Tibial nerve (tissue), 4 donors: Measurements from ENCODE around the gene CGN. TPM values are rescaled to one million over a fixed set of nuclear protein-coding genes. Genes with fewer than 3 reads are reported as not detected.

Source experiments
- DNase-seq, 2 donors: peaks; one replicate each; pipeline ENCODE4 v3.0.0-alpha.2; 2019; ENCODE audit warnings: low spot score in 2 of 2
- H3K27ac ChIP-seq, 4 donors: fragments of 200-600 bp; sonication (generic) in 3 of 4; one replicate each; pipeline ENCODE4 v1.5.1; 2017 to 2019; ENCODE audit warnings: mild to moderate bottlenecking in 1 of 4
- H3K27me3 ChIP-seq, 2 donors: fragments of 200-600 bp; sonication (generic) in 1 of 2; one replicate each; pipeline versions ENCODE4 v1.5.1 to v1.6.0; 2017 to 2019
- H3K36me3 ChIP-seq, 3 donors: fragments of 200-600 bp; sonication (generic); one replicate each; pipeline ENCODE4 v1.5.1; 2018 to 2019
- H3K4me1 ChIP-seq, 4 donors: fragments of 200-600 bp; sonication (generic) in 3 of 4; one replicate each; pipeline ENCODE4 v1.5.1; 2017 to 2019
- H3K4me3 ChIP-seq, 4 donors: fragments of 200-600 bp; sonication (generic) in 3 of 4; one replicate each; pipeline ENCODE4 v1.5.1; 2017 to 2019; ENCODE audit warnings: mild to moderate bottlenecking in 1 of 4, moderate library complexity in 1 of 4
- H3K9me3 ChIP-seq, 4 donors: fragments of 200-600 bp; sonication (generic) in 3 of 4; one replicate each; pipeline ENCODE4 v1.5.1; 2017 to 2019
- CTCF ChIP-seq, 5 experiments: fragments of 200-600 bp in 3 of 5; fragments of 450-650 bp in 2 of 5; sonication (generic) in 3 of 5; IDR thresholded peaks; one replicate each; pipeline ENCODE4 v1.5.1; 2016 to 2019; ENCODE audit warnings: antibody characterized with exemption in 5 of 5, mild to moderate bottlenecking in 3 of 5, moderate library complexity in 2 of 5
- EP300 ChIP-seq, 2 donors: sonication (generic); formaldehyde crosslinking; IDR thresholded peaks; one replicate each; pipeline ENCODE4 v1.6.1; 2017; ENCODE audit warnings: antibody characterized with exemption in 2 of 2, mild to moderate bottlenecking in 1 of 2
- POLR2A ChIP-seq, 2 donors: fragments of 450-650 bp; IDR thresholded peaks; one replicate each; pipeline ENCODE4 v1.6.1; 2017; ENCODE audit warnings: antibody characterized with exemption in 2 of 2, mild to moderate bottlenecking in 2 of 2, moderate library complexity in 2 of 2
- WGBS, 2 donors: methylation state at CpG; one replicate each; pipeline ENCODE4 v1.1.5; 2018; 5-methylcytosine and 5-hydroxymethylcytosine counted together
- total RNA-seq, 4 donors: library from RNA; depleted of rRNA; stranded (reverse); fragments of >200 nt; gene quantifications; one replicate each; pipeline ENCODE4 v1.1.0, GENCODE V29; 2016

CGN gene
- total RNA-seq, result 1 to 10 TPM in 3 of 4 donors, under 1 TPM in 1; 0.63 to 4.9 (median 2.0) TPM

GRCh38 chr1:151510957-151511635, at the start of gene CGN:
CGN (plus strand) TSS chr1:151511387; CDS start chr1:151518520, 7,133 bp downstream.
- Histone ChIP-seq H3K27ac (peak within 1 kb of the TSS; percentile 38 to 84 (median 75)), H3K9me3 (no peaks in the 10 kb centered on the region), H3K4me3 (peak within 1 kb of the TSS; percentile 56 to 66 (median 59)), H3K4me1 (peaks cover 0 to 19% (median 15%) of the 10 kb centered on the region in 4 donors), H3K36me3 (no peaks in the 10 kb centered on the region), H3K27me3 (peaks cover 0 to 5% of the 10 kb centered on the region in 2 donors)
- peak; percentile 48 to 55 for DNase-seq
- TF ChIP-seq EP300 (IDR thresholded peaks at IDR 0.05) (peak in 1 of 2 donors; percentile 21), CTCF (IDR thresholded peaks at IDR 0.05) (peak in 1 of 5 experiments; percentile 9), POLR2A (IDR thresholded peaks at IDR 0.05) (peak in 1 of 2 donors; percentile 10)
- WGBS, 2 donors, result 1% methylated on average over 37 to 64 of the region's 68 CpGs

GRCh38 chr1:151461694-151462093, 49.5 kb upstream of the CGN start:
- no peaks in the 10 kb centered on the region for H3K36me3 ChIP-seq
- 66% methylated on average over 5 of the region's 5 CpGs for WGBS, 2 donors

GRCh38 chr1:151465026-151465425, 46.2 kb upstream of the CGN start:
- 67 to 83% methylated on average over 1 of the region's 1 CpG for WGBS, 2 donors
- no peak overlapping the region for H3K27ac ChIP-seq
- no peak overlapping the region for H3K4me3 ChIP-seq
- no peaks in the 10 kb centered on the region for H3K9me3 ChIP-seq
- H3K27me3 ChIP-seq, result no peaks in the 10 kb centered on the region
- no peak for TF ChIP-seq CTCF (IDR thresholded peaks at IDR 0.05)
- no peak for TF ChIP-seq POLR2A (IDR thresholded peaks at IDR 0.05)
- no peak for TF ChIP-seq EP300 (IDR thresholded peaks at IDR 0.05)
- no peaks in the 10 kb centered on the region for H3K36me3 ChIP-seq
- DNase-seq, result no peak
- no peaks in the 10 kb centered on the region for H3K4me1 ChIP-seq

More at GRCh38 chr1:151461694-151462093, 49.5 kb upstream of the CGN start:
- DNase-seq, result no peak
- peaks cover 0 to 16% (median 4%) of the 10 kb centered on the region in 4 donors for H3K4me1 ChIP-seq
- no peak for TF ChIP-seq POLR2A (IDR thresholded peaks at IDR 0.05)
- no peaks in the 10 kb centered on the region for H3K27me3 ChIP-seq
- no peak overlapping the region for H3K4me3 ChIP-seq
- H3K9me3 ChIP-seq, result no peaks in the 10 kb centered on the region
- H3K27ac ChIP-seq, result no peak overlapping the region

- Histone ChIP-seq H3K27me3 (no peaks in the 10 kb centered on the region), H3K4me1 (peaks cover 0 to 12% (median 2%) of the 10 kb centered on the region in 4 donors), H3K27ac (peak overlapping the region; percentile 43 to 92 (median 86)), H3K36me3 (no peaks in the 10 kb centered on the region), H3K4me3 (peak overlapping the region; percentile 50 to 86 (median 70)), H3K9me3 (no peaks in the 10 kb centered on the region)
- WGBS, 2 donors, result 5% methylated on average over 36 of the region's 36 CpGs
- peak in 1 of 2 donors; percentile 56 for TF ChIP-seq EP300 (IDR thresholded peaks at IDR 0.05)
- TF ChIP-seq CTCF (IDR thresholded peaks at IDR 0.05), result no peak
- DNase-seq, result peak in 1 of 2 donors; percentile 31
Measured at GRCh38 chr1:151472856-151473731, 38.1 kb upstream of the CGN start.

- H3K4me1 ChIP-seq, result peaks cover 0 to 12% (median 2%) of the 10 kb centered on the region in 4 donors
- 61 to 74% methylated on average over 3 of the region's 3 CpGs for WGBS, 2 donors
- no peak overlapping the region for H3K4me3 ChIP-seq
- H3K27ac ChIP-seq, result no peak overlapping the region
- H3K27me3 ChIP-seq, result no peaks in the 10 kb centered on the region
- TF ChIP-seq CTCF (IDR thresholded peaks at IDR 0.05) (no peak), EP300 (IDR thresholded peaks at IDR 0.05) (no peak), POLR2A (IDR thresholded peaks at IDR 0.05) (no peak)
- no peaks in the 10 kb centered on the region for H3K36me3 ChIP-seq
- no peaks in the 10 kb centered on the region for H3K9me3 ChIP-seq
- DNase-seq, result no peak
Measured at GRCh38 chr1:151474745-151475144, 36.4 kb upstream of the CGN start.
